SK-MEL-5 (cell line): Measurements from ENCODE around the gene XAF1. TPM values are rescaled to one million over a fixed set of nuclear protein-coding genes. Genes with fewer than 3 reads are reported as not detected.
"Not testable (repeated sequence)": the region's sequence is repeated elsewhere in the genome, so short reads cannot be mapped to it uniquely, and the experiment has no call there.

ENCODE experiments used
- DNase-seq: peaks from one replicate; pipeline ENCODE4 v3.0.0-alpha.2; 2016; ENCODE audit warnings: low read depth, low spot score
- in situ Hi-C: cut with HindIII; loops from 2 replicates; pipeline ENCODE4 v1.10.0; 2016; ENCODE audit warnings: low sequenced_read_pairs, high pct_unique_total_duplicates, low pct_unique_long_range_greater_than_20kb
- total RNA-seq: library from RNA; depleted of rRNA; stranded (reverse); fragments of >200 nt; shearing (Covaris generic); gene quantifications from 2 replicates; pipeline ENCODE4 v1.2.3, GENCODE V29; 2014

The XAF1 gene
- total RNA-seq, 1 experiment from 2014 or later = 1.0 TPM

DNA sequence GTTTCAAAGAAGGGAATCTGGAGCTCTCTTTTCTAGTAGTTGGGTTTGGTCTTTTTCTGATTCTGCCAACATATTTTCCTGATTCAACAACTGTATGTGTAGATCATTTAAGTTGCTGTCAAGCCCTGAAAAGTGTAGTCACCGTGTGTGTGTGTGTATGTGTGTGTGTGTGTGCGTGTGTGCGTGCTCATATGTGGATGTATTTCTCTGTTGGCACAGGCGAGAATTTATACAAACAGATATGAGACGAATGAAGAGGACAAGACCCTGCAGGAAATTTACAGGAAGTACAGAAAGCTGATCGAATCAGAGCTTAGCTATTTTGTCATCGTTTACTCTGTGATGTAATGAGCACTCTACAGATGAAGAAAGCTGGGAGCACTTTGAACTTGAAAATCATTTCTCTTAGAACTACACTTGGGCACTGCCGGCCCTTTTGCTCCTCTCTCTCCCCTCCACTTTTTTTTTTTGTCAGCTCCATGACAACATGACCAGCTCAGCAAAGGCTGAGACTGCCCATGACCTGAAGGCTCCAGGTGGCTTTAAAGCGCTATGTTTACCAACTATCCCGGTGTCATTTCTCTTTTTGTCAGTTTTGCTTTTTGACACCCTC lies 31.3 kb downstream of the XAF1 start:
- in situ Hi-C loops = no loop called here
- no peak for DNase-seq

DNA sequence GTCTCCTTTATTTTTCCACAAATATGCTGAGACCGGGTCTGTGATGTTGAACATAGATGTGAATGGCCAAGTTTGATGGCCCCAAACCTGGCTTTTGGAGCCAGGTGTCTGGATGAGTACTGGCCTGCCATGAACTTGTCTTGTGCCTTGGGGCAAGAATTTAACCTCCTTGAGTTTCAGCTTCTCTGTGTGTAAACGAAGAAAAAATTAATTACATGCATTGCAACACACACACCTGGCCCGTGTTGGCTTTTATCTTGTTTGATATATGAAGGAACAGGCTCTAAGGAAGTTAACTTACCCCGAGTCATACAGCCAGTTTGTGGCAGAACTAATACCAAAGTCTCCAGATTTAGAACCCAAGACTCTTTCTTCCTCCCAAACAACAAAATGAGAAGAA lies 33.3 kb downstream of the XAF1 start:
- in situ Hi-C loops = no loop called here
- DNase-seq = no peak

DNA sequence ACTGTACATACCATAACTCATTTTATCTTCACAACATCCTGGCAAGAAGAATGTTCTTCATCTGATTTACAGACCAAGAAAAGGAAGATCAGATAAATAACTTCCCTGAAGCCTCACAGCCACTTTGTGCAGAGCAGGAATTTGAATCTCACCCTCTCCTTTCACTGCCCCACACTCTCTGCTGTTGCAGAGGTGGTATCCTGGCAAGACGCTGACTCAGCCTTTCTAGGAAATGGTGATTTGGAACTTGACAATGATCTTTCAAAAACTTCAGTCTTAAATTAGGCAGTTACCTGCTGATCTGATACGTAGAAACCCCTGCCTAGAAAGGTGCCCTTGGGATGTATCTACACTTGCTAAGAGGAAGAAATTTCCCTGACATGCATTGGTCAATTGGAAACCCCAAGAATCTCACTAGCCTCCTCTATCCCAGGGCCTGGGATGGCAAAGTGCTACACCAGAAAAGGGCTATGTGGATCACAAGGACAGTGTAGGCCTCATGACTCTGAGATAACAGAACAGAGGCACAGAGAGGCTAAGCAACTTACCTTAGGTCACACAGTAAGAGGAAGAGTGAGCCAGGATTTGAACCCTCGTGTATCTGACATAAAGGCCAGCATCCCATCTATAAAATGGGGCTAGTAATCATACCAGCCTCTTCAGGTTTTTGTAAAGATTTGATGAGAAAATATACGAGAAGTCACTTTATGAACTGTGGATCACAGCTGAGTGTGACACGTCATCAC lies 38.1 kb downstream of the XAF1 start:
- no peak for DNase-seq
- in situ Hi-C loops = no loop called here

GRCh38 chr17:6796017-6796886 lies 40.4 kb downstream of the XAF1 start:
- no peak for DNase-seq
- in situ Hi-C loops = no loop called here

DNA sequence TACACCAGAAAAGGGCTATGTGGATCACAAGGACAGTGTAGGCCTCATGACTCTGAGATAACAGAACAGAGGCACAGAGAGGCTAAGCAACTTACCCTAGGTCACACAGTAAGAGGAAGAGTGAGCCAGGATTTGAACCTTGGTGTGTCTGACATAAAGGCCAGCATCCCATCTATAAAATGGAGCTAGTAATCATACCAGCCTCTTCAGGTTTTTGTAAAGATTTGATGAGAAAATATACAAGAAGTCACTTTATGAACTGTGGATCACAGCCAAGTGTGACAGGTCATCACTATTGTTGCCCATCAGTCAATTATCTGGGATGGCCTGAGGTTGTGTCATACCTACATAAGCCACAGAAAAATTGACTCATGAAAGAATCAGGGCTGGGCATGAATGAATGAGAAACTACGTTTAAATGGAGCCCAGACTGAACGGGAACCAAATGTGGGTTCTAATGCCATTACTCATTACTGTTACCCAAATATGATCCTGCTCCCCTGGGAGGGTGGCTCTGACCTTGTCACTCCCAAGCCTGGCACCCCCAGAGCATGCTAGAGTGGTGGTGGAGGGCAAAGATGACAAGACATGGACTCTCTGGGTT lies 41.1 kb downstream of the XAF1 start:
- in situ Hi-C loops = no loop called here
- no peak for DNase-seq

DNA sequence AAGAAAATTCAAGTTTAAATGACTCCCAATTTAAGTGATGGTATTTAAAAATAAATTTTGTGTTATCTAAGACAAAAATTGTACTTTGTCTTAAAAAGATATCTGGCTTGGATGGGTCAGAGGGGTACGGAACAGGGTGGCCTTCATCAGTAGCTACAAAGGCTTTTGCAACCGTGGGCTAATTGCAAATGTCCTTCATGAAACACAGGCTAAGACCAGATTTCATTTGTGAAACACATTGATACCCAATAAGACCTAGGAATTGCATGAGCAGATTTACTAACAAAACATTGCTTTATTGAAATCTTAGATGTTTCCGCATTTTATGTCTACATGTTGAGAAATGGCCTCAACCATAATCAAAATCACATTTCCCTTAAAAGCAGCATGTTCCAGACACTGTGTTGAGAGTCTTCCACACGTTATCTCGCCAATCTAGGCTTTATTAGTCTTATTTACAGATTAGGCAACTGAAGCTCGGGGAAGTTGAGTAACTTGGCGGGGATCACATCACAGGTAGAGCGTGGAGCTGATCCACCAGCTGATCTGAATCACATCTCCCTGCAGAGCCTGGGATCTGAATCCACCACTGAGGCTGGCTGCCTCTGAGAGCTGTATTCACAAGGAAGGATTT lies 42.0 kb downstream of the XAF1 start:
- in situ Hi-C loops = no loop called here
- DNase-seq = no peak

DNA sequence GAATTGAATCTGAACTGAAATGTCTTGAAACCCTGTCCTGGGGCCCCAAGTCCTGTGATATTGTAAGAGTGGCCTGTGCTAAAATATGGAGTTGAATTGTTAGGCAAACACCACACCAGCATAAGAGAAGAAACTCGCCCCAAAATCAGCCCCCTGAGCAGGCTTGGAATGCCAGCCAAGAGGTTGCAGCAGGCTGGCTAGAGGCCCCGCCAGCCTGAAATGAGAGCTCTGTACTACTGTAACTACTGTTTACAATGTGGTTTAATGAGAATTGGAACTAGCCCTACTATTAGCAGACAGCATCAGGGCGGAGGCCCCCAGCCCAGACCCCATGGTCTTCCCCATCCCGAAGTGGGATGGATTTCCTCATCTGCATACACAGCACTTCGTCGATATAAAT lies 43.9 kb downstream of the XAF1 start:
- DNase-seq = no peak
- in situ Hi-C loops = no loop called here

DNA sequence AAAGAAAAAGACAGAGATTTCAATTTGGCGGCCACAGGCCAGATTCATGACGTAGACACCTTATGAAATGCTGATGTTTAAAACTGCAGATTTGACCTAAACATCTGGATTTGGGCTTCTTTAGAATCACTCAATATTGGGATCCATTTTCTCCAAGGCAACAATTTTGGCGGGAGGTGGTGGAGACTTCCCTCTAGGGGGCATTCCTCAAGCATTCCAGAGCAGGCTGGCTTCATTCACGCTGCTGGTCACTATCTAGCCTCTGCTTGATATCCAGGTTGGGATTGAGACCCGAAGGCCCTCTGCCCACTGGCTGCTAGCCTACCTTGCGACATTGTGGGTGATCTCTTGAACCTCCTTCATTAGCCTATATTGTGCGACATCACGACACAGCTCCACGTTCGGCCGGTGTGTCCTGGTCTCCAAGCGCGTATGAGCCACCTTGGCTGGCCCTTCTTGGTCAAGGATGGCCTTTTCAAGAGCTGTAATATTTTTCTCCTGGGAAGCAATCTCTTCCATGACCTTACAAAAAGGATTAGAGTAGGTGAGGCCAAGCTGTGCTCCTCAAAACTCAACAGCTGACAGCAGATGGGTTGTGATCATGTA lies 44.7 kb downstream of the XAF1 start:
- in situ Hi-C loops = no loop called here
- no peak for DNase-seq

DNA sequence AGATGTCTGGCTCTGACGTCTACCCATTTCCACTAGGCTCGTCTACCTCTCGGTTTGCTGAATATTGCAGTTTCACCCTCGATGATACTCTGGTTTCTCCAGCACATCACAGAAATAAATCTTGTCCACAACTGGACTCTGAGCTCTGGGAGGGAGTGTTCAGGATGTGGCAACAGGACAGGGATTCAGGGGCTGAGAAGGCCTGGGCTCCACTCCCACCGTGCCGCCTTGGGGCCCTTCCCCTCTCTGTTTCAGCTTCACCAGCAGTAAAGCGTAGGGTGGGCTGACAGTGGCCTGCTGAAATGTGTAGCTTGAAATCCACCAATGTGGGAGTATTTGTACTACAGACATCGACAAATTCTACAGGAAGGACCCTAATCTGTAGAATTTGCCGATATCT lies 55.7 kb downstream of the XAF1 start:
- in situ Hi-C loops = no loop called here
- DNase-seq = no peak

GRCh38 chr17:6812295-6812694 lies 56.4 kb downstream of the XAF1 start:
- in situ Hi-C loops = no loop called here
- no peak for DNase-seq

- in situ Hi-C loops = no loop called here
- DNase-seq = no peak
These were observed 59.9 kb downstream of the XAF1 start for GRCh38 chr17:6815775-6816174.

GRCh38 chr17:6816368-6816767 lies 60.5 kb downstream of the XAF1 start:
- in situ Hi-C loops, DNase-seq: not testable (repeated sequence)

DNA sequence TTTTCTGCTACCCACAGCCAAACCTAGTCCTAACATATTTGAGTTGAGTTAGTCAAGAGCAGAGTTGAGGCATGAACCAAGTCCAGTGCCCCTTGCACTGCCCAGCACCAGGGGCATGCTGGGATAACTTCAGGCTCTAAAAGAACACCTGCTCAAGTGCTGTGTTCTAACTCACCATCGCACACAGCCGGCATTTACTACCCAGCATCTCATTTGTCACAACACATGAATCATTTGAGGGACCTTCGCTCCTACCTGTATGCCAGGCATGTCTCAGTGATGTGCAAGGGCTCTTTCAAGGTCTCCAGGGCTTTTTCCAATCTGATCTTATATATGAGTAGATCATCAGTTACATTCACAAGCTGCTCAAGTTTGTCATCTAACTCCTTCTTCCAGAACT lies 63.1 kb downstream of the XAF1 start:
- no peak for DNase-seq
- in situ Hi-C loops = no loop called here

DNA sequence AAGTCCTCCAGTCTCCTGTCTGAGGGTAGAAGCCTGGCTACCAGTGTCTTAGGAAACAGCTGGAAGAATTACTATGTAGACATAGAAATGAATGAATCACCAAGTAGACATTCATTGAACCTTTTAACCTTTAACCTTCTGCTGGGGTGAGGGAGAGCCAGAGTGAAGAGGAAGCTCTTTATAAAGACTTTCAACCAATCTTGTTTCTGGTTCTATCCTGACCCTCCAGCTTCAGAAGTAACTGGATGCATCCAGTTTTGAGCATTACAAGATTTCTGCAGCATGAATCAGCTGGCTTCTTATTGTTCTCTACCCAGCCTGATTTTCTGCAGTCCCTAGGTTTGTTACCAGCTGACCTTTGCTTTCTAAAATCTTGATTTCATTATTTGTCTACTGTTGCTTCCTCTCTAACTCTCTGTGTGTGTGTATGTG lies 67.2 kb downstream of the XAF1 start:
- in situ Hi-C loops = no loop called here
- no peak for DNase-seq
